GM23248 (cell line): Measurements from ENCODE around the gene SUSD6. TPM values are rescaled to one million over a fixed set of nuclear protein-coding genes. Genes with fewer than 3 reads are reported as not detected.

Experiments
- DNase-seq: peaks from one replicate; pipeline ENCODE4 v3.0.0-alpha.2; 2015
- H2AFZ ChIP-seq: fragments of 200-600 bp; sonication (generic); 2 replicates; pipeline ENCODE4 v1.6.1; 2016; ENCODE audit warnings: antibody characterized with exemption
- H3F3A ChIP-seq: fragments of 200-600 bp; sonication (generic); 2 replicates; pipeline ENCODE4 v1.6.1; 2016; ENCODE audit warnings: mild to moderate bottlenecking, antibody characterized with exemption, mixed run types; ENCODE audit not compliant: insufficient read depth
- H3K27ac ChIP-seq: fragments of 200-600 bp; sonication (generic); 2 replicates; pipeline ENCODE4 v1.5.1; 2016; ENCODE audit warnings: mild to moderate bottlenecking
- H3K27me3 ChIP-seq: fragments of 200-600 bp; sonication (generic); replicated peaks from 2 replicates; pipeline ENCODE4 v1.6.1; 2016; ENCODE audit warnings: mild to moderate bottlenecking; ENCODE audit not compliant: insufficient read depth
- H3K36me3 ChIP-seq: fragments of 200-600 bp; sonication (generic); 2 replicates; pipeline ENCODE4 v1.6.1; 2016; ENCODE audit warnings: low read depth, mild to moderate bottlenecking
- H3K4me1 ChIP-seq: fragments of 200-600 bp; sonication (generic); 2 replicates; pipeline ENCODE4 v1.6.1; 2016; ENCODE audit warnings: mild to moderate bottlenecking; ENCODE audit not compliant: insufficient read depth
- H3K4me2 ChIP-seq: fragments of 200-600 bp; sonication (generic); one replicate; pipeline ENCODE4 v1.6.1; 2016; ENCODE audit warnings: mild to moderate bottlenecking; ENCODE audit not compliant: unreplicated experiment
- H3K4me3 ChIP-seq: fragments of 200-600 bp; sonication (generic); 2 replicates; pipeline ENCODE4 v1.5.1; 2016; ENCODE audit warnings: mild to moderate bottlenecking
- H3K79me2 ChIP-seq: fragments of 200-600 bp; sonication (generic); 2 replicates; pipeline ENCODE4 v1.6.1; 2016; ENCODE audit warnings: mild to moderate bottlenecking; ENCODE audit not compliant: insufficient read depth
- H3K9ac ChIP-seq: fragments of 200-600 bp; sonication (generic); 2 replicates; pipeline ENCODE4 v1.6.1; 2016; ENCODE audit warnings: mild to moderate bottlenecking
- H3K9me2 ChIP-seq: fragments of 200-600 bp; sonication (generic); 2 replicates; pipeline ENCODE4 v1.6.1; 2016; ENCODE audit warnings: mixed run types, mild to moderate bottlenecking, moderate library complexity; ENCODE audit not compliant: insufficient read depth
- H3K9me3 ChIP-seq: fragments of 200-600 bp; sonication (generic); one replicate; pipeline ENCODE4 v1.6.1; 2017; ENCODE audit warnings: low read depth
- H4K20me1 ChIP-seq: fragments of 200-600 bp; sonication (generic); 2 replicates; pipeline ENCODE4 v1.6.0; 2016; ENCODE audit not compliant: insufficient read depth
- EZH2 ChIP-seq: fragments of 200-600 bp; sonication (generic); IDR thresholded peaks from 2 replicates; pipeline ENCODE4 v1.6.1; 2018; ENCODE audit warnings: antibody characterized with exemption, mild to moderate bottlenecking; ENCODE audit not compliant: insufficient read depth, poor library complexity, severe bottlenecking
- EZH2phosphoT487 ChIP-seq: fragments of 200-600 bp; sonication (generic); IDR thresholded peaks from 2 replicates; pipeline ENCODE4 v1.6.1; 2018; ENCODE audit warnings: antibody characterized with exemption, moderate library complexity, mild to moderate bottlenecking, low read depth; ENCODE audit not compliant: insufficient read depth
- WGBS, 2 experiments: methylation state at CpG; one replicate each; pipeline ENCODE4 v1.1.6; 2015 to 2017; ENCODE audit warnings: low lambda C conversion rate in 2 of 2, low coverage in 1 of 2; ENCODE audit errors: missing lambda C conversion rate in 2 of 2; 5-methylcytosine and 5-hydroxymethylcytosine counted together
- in situ Hi-C: fragments of 300-500 bp; cut with MboI; formaldehyde crosslinking; loops from 2 replicates; pipeline ENCODE4 v1.15.0; 2020
- polyA plus RNA-seq: library from polyadenylated mRNA; unstranded; fragments of >200 nt; fragmentation: Nextera tagmentation; extraction: Ambion mirVana; gene quantifications from 2 replicates; pipeline ENCODE4 v1.2.1, GENCODE V29; 2016
- total RNA-seq: library from RNA; depleted of rRNA; stranded (reverse); fragments of >200 nt; shearing (Covaris generic); gene quantifications from 2 replicates; pipeline ENCODE4 v1.2.3, GENCODE V29; 2014

The SUSD6 gene
- total and polyA plus RNA-seq, 2 experiments from 2014 or later, result 12.2 to 24.1 TPM

DNA sequence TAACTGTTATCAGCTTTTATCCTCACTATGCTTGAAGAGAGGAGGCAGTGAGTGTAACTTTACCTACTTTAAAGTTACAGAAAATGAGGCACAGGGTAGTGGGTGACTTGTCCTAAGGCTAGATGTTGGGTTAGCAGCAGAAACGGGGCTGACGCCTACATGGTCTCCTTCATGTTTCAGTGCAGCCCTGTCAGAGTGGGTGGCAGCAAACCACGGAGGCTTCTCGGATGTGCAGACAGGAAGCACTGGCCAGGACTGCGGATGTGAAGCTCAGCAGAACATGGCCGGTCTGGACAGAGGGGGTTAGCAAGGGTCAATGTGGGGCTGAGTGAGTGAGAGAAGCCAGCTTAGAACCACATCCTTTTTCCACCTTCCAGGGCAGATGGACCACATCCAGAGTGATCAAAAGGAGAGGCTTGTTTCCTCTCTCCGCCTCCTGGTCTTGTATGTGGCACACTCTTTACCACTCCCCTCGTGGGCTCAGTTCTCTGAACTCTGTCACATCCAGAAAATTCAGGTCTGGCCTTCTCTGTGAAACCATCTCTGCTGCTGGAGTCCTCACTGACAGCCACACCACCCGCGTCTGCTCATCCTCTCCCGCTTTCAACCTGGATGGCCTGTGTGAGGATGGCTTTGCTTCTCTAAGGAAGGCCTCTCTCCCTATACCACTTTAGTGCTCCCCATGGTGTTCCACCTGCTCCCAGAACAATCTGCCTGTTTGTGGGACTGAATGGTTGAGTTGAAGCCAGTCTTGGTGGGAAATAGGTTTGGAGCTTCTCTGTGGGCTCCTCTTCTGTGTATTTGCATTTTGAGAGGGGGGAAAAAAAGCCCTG, 14.1 kb downstream of the SUSD6 start:
- peaks cover 100% of the 10 kb centered on the region for H3K79me2 ChIP-seq
- H3K9me2 ChIP-seq, result no peaks in the 10 kb centered on the region
- in situ Hi-C loops, result no loop called here
- H3K27ac ChIP-seq, result no peak overlapping the region
- TF ChIP-seq EZH2phosphoT487 (no peak), EZH2 (no peak)
- no peaks in the 10 kb centered on the region for H3K9me3 ChIP-seq
- WGBS, 2 experiments, result 74 to 76% methylated on average over 11 of the region's 11 CpGs
- no peak overlapping the region for H3K4me2 ChIP-seq
- no peak overlapping the region for H2AFZ ChIP-seq
- H3K4me3 ChIP-seq, result no peak overlapping the region
- H4K20me1 ChIP-seq, result peaks cover 7% of the 10 kb centered on the region; the same call in 1 of the 2 replicates
- H3K27me3 ChIP-seq, result no peaks in the 10 kb centered on the region
- H3K4me1 ChIP-seq, result peaks cover 12% of the 10 kb centered on the region
- peaks cover 2% of the 10 kb centered on the region; the same call in 1 of the 2 replicates for H3F3A ChIP-seq
- no peak for DNase-seq
- H3K36me3 ChIP-seq, result no peaks in the 10 kb centered on the region
- H3K9ac ChIP-seq, result no peak overlapping the region

DNA sequence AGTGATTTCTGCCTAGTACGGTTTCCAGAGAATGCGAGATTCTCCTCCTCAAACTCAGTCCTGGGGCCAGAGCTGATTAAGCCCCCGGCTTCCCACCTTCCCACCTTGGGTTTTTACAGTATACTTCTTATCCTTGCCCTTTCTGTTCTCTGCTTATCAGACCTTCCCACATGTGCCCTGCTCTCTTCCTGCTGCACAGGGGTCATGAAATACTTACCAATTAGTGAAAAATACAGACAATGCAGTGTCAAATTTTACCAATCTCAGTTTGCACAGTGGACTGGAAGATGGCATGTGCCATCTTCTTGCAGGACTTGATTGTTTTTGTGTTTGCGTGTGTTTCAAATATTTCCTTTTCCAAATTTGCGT, 14.7 kb downstream of the SUSD6 start:
- peaks cover 14% of the 10 kb centered on the region for H3K4me1 ChIP-seq
- no peaks in the 10 kb centered on the region for H3K9me2 ChIP-seq
- H2AFZ ChIP-seq, result no peak overlapping the region
- whole genome bisulfite sequencing, 2 experiments, result 87 to 92% methylated on average over 5 of the region's 5 CpGs
- H3K9ac ChIP-seq, result no peak overlapping the region
- H3K4me3 ChIP-seq, result no peak overlapping the region
- DNase-seq, result no peak
- no peaks in the 10 kb centered on the region for H3K27me3 ChIP-seq
- H4K20me1 ChIP-seq, result peaks cover 12% of the 10 kb centered on the region; the same call in 1 of the 2 replicates
- H3K79me2 ChIP-seq, result peaks cover 100% of the 10 kb centered on the region
- H3K27ac ChIP-seq, result no peak overlapping the region
- peaks cover 8% of the 10 kb centered on the region; the same call in 1 of the 2 replicates for H3F3A ChIP-seq
- H3K9me3 ChIP-seq, result no peaks in the 10 kb centered on the region
- in situ Hi-C loops, result no loop called here
- no peak for TF ChIP-seq EZH2
- TF ChIP-seq EZH2phosphoT487, result no peak
- no peak overlapping the region for H3K4me2 ChIP-seq
- no peaks in the 10 kb centered on the region for H3K36me3 ChIP-seq

DNA sequence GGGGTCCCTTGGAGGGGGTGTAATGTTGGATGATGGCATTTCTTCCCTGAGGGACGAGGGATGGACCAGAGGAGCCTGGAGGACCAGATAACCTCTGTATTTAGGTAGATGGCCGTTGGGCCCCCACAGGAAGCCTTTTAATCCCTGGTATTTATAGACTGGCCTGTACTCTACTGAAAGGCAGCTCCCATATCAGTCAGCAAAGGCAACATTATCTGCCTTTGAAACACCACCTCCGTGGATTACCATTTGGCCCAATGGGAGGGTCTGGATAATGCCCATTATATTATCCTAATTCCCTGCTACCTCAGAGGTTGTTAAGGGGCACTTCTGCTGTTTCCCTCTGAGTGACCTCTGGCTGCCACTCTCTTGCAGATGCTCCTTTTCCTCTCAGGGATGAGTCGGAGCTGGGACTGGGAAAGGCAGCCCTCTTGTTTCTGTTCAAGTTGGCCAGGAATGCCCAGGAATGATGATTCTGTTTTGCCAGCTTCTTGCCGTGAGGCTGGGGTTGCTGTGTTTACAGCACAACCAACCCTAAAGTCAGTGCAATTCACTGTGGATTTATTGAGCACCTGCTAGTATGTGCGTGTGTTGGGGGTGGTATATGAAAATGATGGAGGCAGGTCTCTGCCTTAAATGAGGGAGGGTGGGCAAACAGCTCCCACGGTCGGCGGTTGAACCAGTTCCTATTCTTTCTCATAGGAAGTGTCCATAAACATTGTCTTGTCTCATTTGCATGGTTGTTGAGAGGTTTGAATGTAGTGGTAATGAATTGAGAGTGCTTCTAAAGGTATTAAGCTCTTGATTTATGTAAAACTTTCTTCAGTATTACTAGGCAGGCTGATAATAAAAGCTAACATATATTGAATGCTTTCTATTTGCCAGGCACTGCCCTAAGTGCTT, 18.1 kb downstream of the SUSD6 start:
- in situ Hi-C loops, result no loop called here
- WGBS, 2 experiments, result 76 to 78% methylated on average over 9 of the region's 9 CpGs
- peak; percentile 43 for DNase-seq
- Histone ChIP-seq H4K20me1 (peaks cover 27% of the 10 kb centered on the region; the same call in 1 of the 2 replicates), H2AFZ (no peak overlapping the region), H3K27me3 (no peaks in the 10 kb centered on the region), H3K9ac (no peak overlapping the region), H3K9me3 (no peaks in the 10 kb centered on the region), H3K36me3 (no peaks in the 10 kb centered on the region), H3K4me2 (no peak overlapping the region), H3K4me3 (no peak overlapping the region), H3K27ac (no peak overlapping the region), H3F3A (peaks cover 8% of the 10 kb centered on the region; the same call in 1 of the 2 replicates), H3K9me2 (no peaks in the 10 kb centered on the region), H3K4me1 (peaks cover 28% of the 10 kb centered on the region), H3K79me2 (peaks cover 100% of the 10 kb centered on the region)
- no peak for TF ChIP-seq EZH2
- no peak for TF ChIP-seq EZH2phosphoT487

DNA sequence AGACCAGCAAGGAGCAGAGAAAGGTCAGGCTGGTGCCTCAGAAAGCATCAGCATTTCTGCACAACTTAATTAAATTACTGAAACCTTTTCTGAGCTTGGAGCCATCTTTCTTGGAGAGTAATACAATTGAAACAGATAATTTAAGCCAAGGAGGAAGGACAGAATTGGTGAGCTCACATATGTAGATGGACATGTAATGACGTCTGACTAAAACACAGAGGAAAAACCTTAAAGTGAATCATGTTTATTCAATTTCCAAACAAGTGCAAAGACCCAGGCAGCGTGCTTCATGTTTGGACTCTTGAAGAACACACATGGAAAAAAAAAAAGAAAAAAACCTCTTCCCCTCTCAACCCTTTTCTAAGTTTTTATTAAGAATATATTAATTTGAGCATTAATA, 19.0 kb downstream of the SUSD6 start:
- no peaks in the 10 kb centered on the region for H3K9me2 ChIP-seq
- no peak for DNase-seq
- no peak overlapping the region for H3K9ac ChIP-seq
- no peak overlapping the region for H3K27ac ChIP-seq
- no peak overlapping the region for H2AFZ ChIP-seq
- TF ChIP-seq EZH2phosphoT487 (no peak), EZH2 (no peak)
- H3K79me2 ChIP-seq, result peaks cover 100% of the 10 kb centered on the region
- 78 to 82% methylated on average over 2 of the region's 2 CpGs for WGBS, 2 experiments
- H4K20me1 ChIP-seq, result peaks cover 27% of the 10 kb centered on the region; the same call in 1 of the 2 replicates
- in situ Hi-C loops, result no loop called here
- H3K4me2 ChIP-seq, result no peak overlapping the region
- no peak overlapping the region for H3K4me3 ChIP-seq
- no peaks in the 10 kb centered on the region for H3K27me3 ChIP-seq
- no peaks in the 10 kb centered on the region for H3K9me3 ChIP-seq
- H3F3A ChIP-seq, result peaks cover 8% of the 10 kb centered on the region; the same call in 1 of the 2 replicates
- H3K4me1 ChIP-seq, result peaks cover 28% of the 10 kb centered on the region
- H3K36me3 ChIP-seq, result no peaks in the 10 kb centered on the region
